NCI-H2081 (cell line): Measurements from ENCODE around the gene EDEM2.
A peak's percentile ranks its signal among the peaks of the same experiment; 100 is the strongest.
"Not testable (repeated sequence)": the region's sequence is repeated elsewhere in the genome, so short reads cannot be mapped to it uniquely, and the experiment has no call there.

ENCODE experiments used
- DNase-seq, 2 experiments: peaks; one replicate each; lab custom pipeline; 2025; lab: John Stamatoyannopoulos, UW

Gene EDEM2

GRCh38 chr20:35168701-35169409, 21.7 kb upstream of the EDEM2 start:
- DNase-seq = not testable (repeated sequence)

DNA sequence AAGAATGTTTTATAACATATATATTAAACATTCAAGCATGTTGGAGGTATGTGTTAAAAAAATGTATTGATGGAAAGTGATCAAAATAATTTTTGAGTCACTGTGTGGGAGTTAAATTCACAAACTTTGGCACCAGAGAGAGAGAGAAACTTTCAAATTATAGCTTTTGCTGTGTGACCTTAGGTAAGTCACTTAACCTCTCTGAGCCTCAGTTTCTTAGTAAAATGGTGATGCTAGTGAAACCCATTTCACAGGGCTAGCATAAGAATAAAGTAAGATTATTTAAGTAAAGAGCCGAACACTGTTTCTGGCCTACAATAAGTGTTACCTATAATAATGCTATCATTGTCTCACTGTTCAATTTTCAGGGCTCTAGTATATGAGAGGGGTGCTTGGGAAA, 20.7 kb upstream of the EDEM2 start:
- no peak for DNase-seq

DNA sequence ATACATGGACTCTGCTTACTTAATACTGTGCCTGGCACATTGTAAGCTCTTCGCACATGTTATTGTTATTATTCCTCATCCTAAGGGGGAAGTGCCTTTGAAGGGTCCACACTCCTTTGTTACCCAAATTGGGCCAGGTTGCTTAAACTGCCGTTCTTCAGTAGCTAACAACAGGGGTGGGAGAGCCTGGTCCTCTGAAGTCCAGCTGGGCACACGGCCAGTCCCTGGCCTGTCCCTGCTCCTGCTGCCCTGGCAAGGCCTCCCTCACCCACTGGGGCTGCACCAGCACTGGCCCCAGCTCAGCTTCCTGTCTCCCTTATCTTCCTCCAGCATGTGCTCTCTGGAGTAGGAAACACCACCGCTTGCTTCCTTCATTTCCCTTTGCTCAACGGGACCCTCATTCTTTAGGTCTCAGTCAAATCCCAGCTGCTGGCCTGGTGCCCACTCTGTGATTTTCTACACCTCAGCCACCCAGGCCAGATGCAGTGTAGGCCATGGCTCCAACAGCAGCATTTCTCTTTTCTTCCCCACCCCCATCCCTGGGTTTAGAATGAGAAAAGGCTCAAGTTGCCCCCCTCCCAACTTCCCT, 19.2 kb upstream of the EDEM2 start:
- no peak for DNase-seq

DNA sequence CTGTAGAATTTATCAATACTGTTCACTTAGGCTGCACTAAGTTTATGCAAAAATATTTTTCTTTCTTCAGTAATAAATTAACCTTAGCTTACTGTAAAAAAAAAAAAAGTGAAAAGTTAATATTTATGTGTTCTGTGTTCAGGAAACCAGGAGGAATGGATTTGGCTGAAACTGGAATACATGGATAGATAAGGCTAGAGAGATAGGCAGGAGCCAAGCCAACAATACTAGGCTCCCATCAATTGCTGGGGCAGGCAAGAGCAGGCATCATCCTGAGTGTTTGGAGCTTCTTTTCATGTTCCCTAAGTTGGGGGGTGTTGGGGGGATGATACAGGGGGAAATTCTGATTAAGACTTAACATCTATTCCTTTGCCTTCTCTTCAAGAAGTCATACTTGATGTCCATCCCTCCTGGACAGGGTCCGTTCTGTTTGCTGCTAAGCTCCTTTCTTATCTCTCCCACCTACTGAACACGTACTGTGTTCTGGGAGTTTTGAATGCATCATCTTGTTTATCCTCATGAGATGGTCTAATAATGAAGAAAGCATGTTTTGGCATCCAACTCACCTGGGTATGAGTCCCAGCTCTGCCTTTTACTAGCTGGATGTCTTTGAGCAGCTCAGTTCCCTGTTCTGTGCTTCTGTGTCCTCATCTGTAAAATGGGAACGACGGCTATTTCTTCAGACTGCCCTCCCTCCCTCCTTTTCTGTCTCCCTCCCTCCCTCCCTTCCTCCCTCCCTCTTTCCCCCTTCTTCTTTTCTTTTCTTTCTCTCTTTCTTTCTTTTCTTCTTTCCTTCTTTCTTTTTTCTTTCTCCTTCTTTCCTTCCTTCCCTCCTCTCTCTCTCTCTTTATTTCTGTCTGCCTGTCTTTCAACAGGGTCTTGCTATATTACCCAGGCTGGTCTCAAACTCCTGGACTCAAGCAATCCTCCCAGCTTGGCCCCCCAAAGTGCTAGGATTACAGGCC, 18.4 kb upstream of the EDEM2 start:
- no peak for DNase-seq

GRCh38 chr20:35164531-35164930, 17.4 kb upstream of the EDEM2 start:
- not testable (repeated sequence) for DNase-seq

- not testable (repeated sequence) for DNase-seq
These were observed 13.2 kb upstream of the EDEM2 start for GRCh38 chr20:35160341-35160740.

- no peak for DNase-seq
These were observed 9.8 kb upstream of the EDEM2 start for GRCh38 chr20:35156978-35157377.

- DNase-seq = no peak
These were observed 8.8 kb upstream of the EDEM2 start for GRCh38 chr20:35155936-35156335.

GRCh38 chr20:35151736-35152135, 4.6 kb upstream of the EDEM2 start:
- no peak for DNase-seq

- DNase-seq = no peak
These were observed 3.9 kb upstream of the EDEM2 start for GRCh38 chr20:35150846-35151579.

DNA sequence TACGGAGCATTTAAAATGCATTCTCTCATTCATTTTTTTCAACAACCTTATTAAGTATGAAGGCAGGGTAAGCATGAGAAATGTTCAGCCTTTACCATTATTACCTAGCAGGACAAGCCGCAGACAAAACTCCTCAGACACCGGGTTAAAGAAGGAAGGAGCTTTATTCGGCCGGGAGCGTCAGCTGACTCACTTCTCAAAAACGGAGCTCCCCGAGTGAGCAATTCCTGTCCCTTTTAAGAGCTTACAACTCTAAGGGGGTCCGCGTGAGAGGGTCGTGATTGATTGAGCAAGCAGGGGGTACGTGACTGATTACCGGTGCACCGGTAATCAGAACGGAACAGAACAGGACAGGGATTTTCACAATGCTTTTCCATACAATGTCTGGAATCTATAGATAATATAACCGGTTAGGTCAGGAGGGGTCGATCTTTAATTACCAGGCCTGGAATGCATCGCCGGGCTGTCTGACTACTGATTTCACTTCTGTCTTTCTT, 487 bp upstream of the EDEM2 start:
- DNase-seq = not testable (repeated sequence)

GRCh38 chr20:35146299-35146919, 727 bp downstream of the EDEM2 start:
- no peak for DNase-seq

GRCh38 chr20:35145141-35145564, 2.0 kb downstream of the EDEM2 start:
- peak; percentile 74 to 83 for DNase-seq

DNA sequence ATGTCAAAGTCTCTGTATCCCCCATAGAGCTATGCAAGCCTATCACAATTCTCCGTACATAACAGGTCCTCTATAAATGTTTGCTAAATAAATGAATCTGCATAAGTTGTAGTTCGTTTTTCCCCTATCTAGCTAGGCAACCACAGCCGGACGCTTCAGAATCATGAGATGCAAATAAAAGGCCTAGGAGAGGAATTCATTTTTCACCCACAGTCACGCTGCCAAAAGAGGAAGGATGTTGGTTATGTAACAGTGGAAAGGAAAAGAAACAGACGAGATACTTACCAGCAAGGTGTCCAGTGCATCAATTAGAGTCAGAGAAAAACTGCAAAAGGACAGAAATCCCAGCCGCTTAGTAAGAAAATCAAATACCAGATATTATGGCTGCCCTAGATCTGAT, 2.4 kb downstream of the EDEM2 start:
- DNase-seq = no peak

GRCh38 chr20:35135867-35136586, 11.1 kb downstream of the EDEM2 start:
- DNase-seq = no peak

DNA sequence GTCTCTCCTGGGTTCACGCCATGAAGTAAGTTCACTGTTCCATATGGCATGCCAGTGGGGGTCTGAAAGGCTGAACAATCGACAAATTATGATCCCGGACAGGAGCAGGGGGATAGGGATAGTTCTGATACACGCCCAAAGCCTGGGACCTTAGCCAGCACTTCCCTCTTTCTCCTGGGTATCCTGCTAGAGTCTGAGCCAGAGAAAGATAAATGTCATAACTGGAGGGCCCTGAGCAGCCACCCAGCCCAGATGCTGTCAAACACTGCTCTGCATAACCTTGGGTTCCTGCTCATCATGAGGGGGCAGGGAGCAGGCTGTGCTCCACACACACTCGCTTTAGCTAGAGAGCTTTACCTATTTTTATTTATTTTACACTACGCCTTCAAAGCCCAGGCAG, 12.3 kb downstream of the EDEM2 start:
- no peak for DNase-seq

DNA sequence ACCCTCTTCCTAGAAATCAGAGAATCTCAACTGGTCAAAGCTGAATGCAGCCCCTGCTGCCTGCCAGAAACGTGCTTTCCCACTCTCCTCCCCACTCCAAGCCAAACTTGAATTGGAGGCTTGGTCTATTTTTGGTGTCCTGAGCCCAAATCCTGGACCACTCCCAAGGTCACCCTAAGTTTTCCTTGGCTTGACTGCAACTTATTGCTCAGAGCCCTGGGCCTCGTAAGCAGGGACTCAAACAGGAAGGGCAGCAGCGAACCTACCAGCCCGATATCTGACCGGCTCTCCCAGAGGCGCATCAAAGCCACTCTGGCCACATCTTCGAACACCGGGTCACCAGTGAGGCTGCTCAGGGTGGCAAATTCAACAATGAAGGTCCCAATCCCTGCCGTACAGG, 12.7 kb downstream of the EDEM2 start:
- no peak for DNase-seq

GRCh38 chr20:35133735-35134134, 13.4 kb downstream of the EDEM2 start:
- DNase-seq = no peak

GRCh38 chr20:35133031-35133430, 14.1 kb downstream of the EDEM2 start:
- no peak for DNase-seq

- DNase-seq = no peak
These were observed 15.2 kb downstream of the EDEM2 start for GRCh38 chr20:35131934-35132333.

DNA sequence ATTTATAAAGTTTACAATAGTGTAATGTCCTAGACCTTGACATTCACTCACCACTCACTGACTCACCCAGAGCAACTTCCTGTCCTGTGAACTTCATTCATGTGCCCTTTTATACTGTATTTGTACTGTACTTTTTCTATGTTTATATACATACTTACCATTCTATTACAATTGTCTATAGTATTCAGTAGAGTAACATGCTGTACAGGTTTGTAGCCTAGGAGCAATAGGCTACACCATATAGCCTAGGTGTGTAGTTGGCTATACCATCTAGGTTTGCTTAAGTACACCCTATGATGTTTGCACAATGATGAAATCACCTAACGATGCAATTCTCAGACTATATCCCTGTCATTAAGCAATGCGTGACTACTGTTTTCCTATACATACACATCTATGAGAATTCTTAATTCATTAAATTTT, 17.5 kb downstream of the EDEM2 start:
- DNase-seq = no peak
